Lower lobe of right lung (tissue), 2 donors: ENCODE measurements around the gene ERG28. TPM values are rescaled to one million over a fixed set of nuclear protein-coding genes. Genes with fewer than 3 reads are reported as not detected.

Experiments used
- ATAC-seq, 2 donors: fragments of 200-7000 bp; cut with Tn5 transposase; one replicate each; pipeline ENCODE4 v1.9.1; 2020 to 2022; ENCODE audit warnings: mild to moderate bottlenecking in 2 of 2, moderate library complexity in 2 of 2
- DNase-seq: peaks from one replicate; pipeline ENCODE4 v3.0.0-alpha.2; 2020
- H3K27ac ChIP-seq: fragments of 200-600 bp; one replicate; pipeline ENCODE4 v1.8.0; 2022
- H3K27me3 ChIP-seq: fragments of 200-600 bp; one replicate; pipeline ENCODE4 v1.8.0; 2022; ENCODE audit warnings: low read depth
- H3K36me3 ChIP-seq: fragments of 200-600 bp; one replicate; pipeline ENCODE4 v1.8.0; 2022; ENCODE audit warnings: mild to moderate bottlenecking
- H3K4me1 ChIP-seq: fragments of 200-600 bp; one replicate; pipeline ENCODE4 v1.8.0; 2022
- H3K4me3 ChIP-seq: fragments of 200-600 bp; one replicate; pipeline ENCODE4 v1.8.0; 2022; ENCODE audit warnings: mild to moderate bottlenecking
- H3K9me3 ChIP-seq: fragments of 200-600 bp; one replicate; pipeline ENCODE4 v1.8.0; 2022
- CTCF ChIP-seq: fragments of 200-600 bp; IDR thresholded peaks from one replicate; pipeline ENCODE4 v1.8.0; 2022; ENCODE audit warnings: antibody characterized with exemption, mild to moderate bottlenecking
- intact Hi-C: fragments of 100-400 bp; cut with DNase I; formaldehyde crosslinking; loops from one replicate; pipeline ENCODE4 v1.11.0; 2022
- total RNA-seq: library from RNA; stranded (reverse); fragmentation: NEBNext Ultra II Directional; extraction: Animal tissue kit (Norgen Biotek cat#: 25700); gene quantifications from one replicate; pipeline ENCODE4 v1.2.1, GENCODE V29; 2021
- donor health status: DM: no; HTN: yes; CAD: no; lungs with severe emphysema.

Gene ERG28
- total RNA-seq, 1 donor from 2014 or later, result 30.2 TPM

GRCh38 chr14:75634848-75635247 is 25.8 kb downstream of the ERG28 start:
- no peaks in the 10 kb centered on the region for H3K27me3 ChIP-seq
- ATAC-seq, result no peak
- no peak overlapping the region for H3K4me3 ChIP-seq
- H3K4me1 ChIP-seq, result no peaks in the 10 kb centered on the region
- no peak overlapping the region for H3K27ac ChIP-seq
- H3K9me3 ChIP-seq, result no peaks in the 10 kb centered on the region
- no peak for DNase-seq
- TF ChIP-seq CTCF, result no peak
- H3K36me3 ChIP-seq, result peaks cover 6% of the 10 kb centered on the region
- intact Hi-C loops, result no loop called here

GRCh38 chr14:75631453-75631831 is 29.2 kb downstream of the ERG28 start:
- DNase-seq, result no peak
- no peak overlapping the region for H3K27ac ChIP-seq
- peaks cover 6% of the 10 kb centered on the region for H3K36me3 ChIP-seq
- H3K4me1 ChIP-seq, result no peaks in the 10 kb centered on the region
- H3K27me3 ChIP-seq, result no peaks in the 10 kb centered on the region
- no peak overlapping the region for H3K4me3 ChIP-seq
- TF ChIP-seq CTCF, result no peak
- intact Hi-C loops, result no loop called here
- H3K9me3 ChIP-seq, result no peaks in the 10 kb centered on the region
- no peak for ATAC-seq

- intact Hi-C loops, result no loop called here
- DNase-seq (no peak), ATAC-seq (no peak)
- no peaks in the 10 kb centered on the region for H3K9me3 ChIP-seq
- H3K27ac ChIP-seq, result no peak overlapping the region
- H3K4me3 ChIP-seq, result no peak overlapping the region
- H3K36me3 ChIP-seq, result peaks cover 6% of the 10 kb centered on the region
- no peak for TF ChIP-seq CTCF
- no peaks in the 10 kb centered on the region for H3K27me3 ChIP-seq
- no peaks in the 10 kb centered on the region for H3K4me1 ChIP-seq
Observed at GRCh38 chr14:75630695-75631452, 29.8 kb downstream of the ERG28 start.

- DNase-seq (no peak), ATAC-seq (no peak)
- no peaks in the 10 kb centered on the region for H3K9me3 ChIP-seq
- peaks cover 6% of the 10 kb centered on the region for H3K36me3 ChIP-seq
- no peak for TF ChIP-seq CTCF
- intact Hi-C loops, result no loop called here
- no peak overlapping the region for H3K27ac ChIP-seq
- no peak overlapping the region for H3K4me3 ChIP-seq
- H3K4me1 ChIP-seq, result no peaks in the 10 kb centered on the region
- H3K27me3 ChIP-seq, result no peaks in the 10 kb centered on the region
Observed at GRCh38 chr14:75628816-75629215, 31.9 kb downstream of the ERG28 start.

- no peaks in the 10 kb centered on the region for H3K36me3 ChIP-seq
- H3K27ac ChIP-seq, result no peak overlapping the region
- TF ChIP-seq CTCF, result no peak
- no peak overlapping the region for H3K4me3 ChIP-seq
- intact Hi-C loops, result no loop called here
- no peaks in the 10 kb centered on the region for H3K4me1 ChIP-seq
- H3K9me3 ChIP-seq, result no peaks in the 10 kb centered on the region
- no peak for ATAC-seq
- no peak for DNase-seq
- H3K27me3 ChIP-seq, result no peaks in the 10 kb centered on the region
Observed at GRCh38 chr14:75627406-75627805, 33.3 kb downstream of the ERG28 start.
